Gastrocnemius medialis (tissue), 4 donors: ENCODE data around the gene UTP18.
"Not testable (repeated sequence)": the region's sequence is repeated elsewhere in the genome, so short reads cannot be mapped to it uniquely, and the experiment has no call there.

Experiments used
- POLR2A ChIP-seq, 2 donors: fragments of 450-650 bp; IDR thresholded peaks; one replicate each; pipeline ENCODE4 v1.6.1; 2017; ENCODE audit warnings: antibody characterized with exemption in 2 of 2, mild to moderate bottlenecking in 2 of 2, moderate library complexity in 2 of 2
- TF ChIP-seq, protein P1 (sequence below), 5 experiments: fragments of 450-650 bp in 3 of 5; fragments of 200-600 bp in 2 of 5; sonication (generic) in 2 of 5; IDR thresholded peaks in 4 of 5; conservative IDR thresholded peaks in 1 of 5; 1 replicate in 4 of 5; 2 replicates in 1 of 5; pipeline ENCODE4 v1.5.1; 2016 to 2019; ENCODE audit warnings: antibody characterized with exemption in 5 of 5, mild to moderate bottlenecking in 3 of 5, moderate library complexity in 3 of 5

DNA sequence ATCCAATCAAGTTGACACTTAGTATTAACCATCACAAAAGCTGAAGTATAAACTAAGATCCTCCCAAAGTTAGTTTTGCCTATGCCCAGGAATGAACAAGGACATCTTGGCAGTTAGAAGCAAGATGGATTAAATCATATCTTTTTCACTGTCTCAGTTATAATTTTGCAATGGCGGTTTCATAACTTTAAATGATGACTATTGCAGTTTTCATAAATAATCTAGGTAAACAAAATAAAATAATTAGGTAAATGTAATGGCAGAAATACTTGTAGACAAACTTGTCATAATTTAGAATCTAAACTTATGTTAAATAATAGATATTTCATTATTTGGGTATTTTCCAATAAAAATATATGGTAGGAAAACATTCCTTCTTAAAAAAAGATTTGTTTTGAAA is 51.7 kb downstream of the UTP18 start:
- TF ChIP-seq, protein P1, sequence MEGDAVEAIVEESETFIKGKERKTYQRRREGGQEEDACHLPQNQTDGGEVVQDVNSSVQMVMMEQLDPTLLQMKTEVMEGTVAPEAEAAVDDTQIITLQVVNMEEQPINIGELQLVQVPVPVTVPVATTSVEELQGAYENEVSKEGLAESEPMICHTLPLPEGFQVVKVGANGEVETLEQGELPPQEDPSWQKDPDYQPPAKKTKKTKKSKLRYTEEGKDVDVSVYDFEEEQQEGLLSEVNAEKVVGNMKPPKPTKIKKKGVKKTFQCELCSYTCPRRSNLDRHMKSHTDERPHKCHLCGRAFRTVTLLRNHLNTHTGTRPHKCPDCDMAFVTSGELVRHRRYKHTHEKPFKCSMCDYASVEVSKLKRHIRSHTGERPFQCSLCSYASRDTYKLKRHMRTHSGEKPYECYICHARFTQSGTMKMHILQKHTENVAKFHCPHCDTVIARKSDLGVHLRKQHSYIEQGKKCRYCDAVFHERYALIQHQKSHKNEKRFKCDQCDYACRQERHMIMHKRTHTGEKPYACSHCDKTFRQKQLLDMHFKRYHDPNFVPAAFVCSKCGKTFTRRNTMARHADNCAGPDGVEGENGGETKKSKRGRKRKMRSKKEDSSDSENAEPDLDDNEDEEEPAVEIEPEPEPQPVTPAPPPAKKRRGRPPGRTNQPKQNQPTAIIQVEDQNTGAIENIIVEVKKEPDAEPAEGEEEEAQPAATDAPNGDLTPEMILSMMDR (IDR thresholded peaks at IDR 0.05 in 4 of 5, conservative IDR thresholded peaks at IDR 0.05 in 1 of 5): not testable (repeated sequence)
- not testable (repeated sequence) for TF ChIP-seq POLR2A (IDR thresholded peaks at IDR 0.05)
